ENCODE measurements around the gene FOXO1. TPM values are rescaled to one million over a fixed set of nuclear protein-coding genes. Genes with fewer than 3 reads are reported as not detected.
A peak's percentile ranks its signal among the peaks of the same experiment; 100 is the strongest.

The FOXO1 gene
- total RNA-seq, 1 donor from 2014 or later, result 31.7 TPM

- H3K27me3 Mint-ChIP-seq (ENCODE audit: low read depth), result no peaks in the 10 kb centered on the region
- peaks cover 14% of the 10 kb centered on the region for H3K4me1 Mint-ChIP-seq
- peaks cover 5% of the 10 kb centered on the region for H3K9me3 Mint-ChIP-seq
- H3K4me3 Mint-ChIP-seq, result no peak overlapping the region
- H3K27ac Mint-ChIP-seq, result no peak overlapping the region
- DNase-seq (ENCODE audit: low spot score in 2 of 2, unreplicated experiment in 2 of 2), result no peak
- no peak for TF ChIP-seq CTCF (IDR thresholded peaks at IDR 0.05; ENCODE audit: unreplicated experiment)
- H3K36me3 Mint-ChIP-seq, result peaks cover 8% of the 10 kb centered on the region
Measured at GRCh38 chr13:40631605-40632004, 34.8 kb downstream of the FOXO1 start.

- Mint-ChIP-seq H3K27ac (peak overlapping the region; percentile 71), H3K4me1 (peaks cover 11% of the 10 kb centered on the region), H3K27me3 (ENCODE audit: low read depth) (no peaks in the 10 kb centered on the region), H3K9me3 (peaks cover 5% of the 10 kb centered on the region), H3K36me3 (peaks cover 8% of the 10 kb centered on the region), H3K4me3 (no peak overlapping the region)
- no peak for TF ChIP-seq CTCF (IDR thresholded peaks at IDR 0.05; ENCODE audit: unreplicated experiment)
- no peak for DNase-seq (ENCODE audit: low spot score in 2 of 2, unreplicated experiment in 2 of 2)
Measured at GRCh38 chr13:40629678-40630384, 36.6 kb downstream of the FOXO1 start.

GRCh38 chr13:40626977-40627376 is 39.5 kb downstream of the FOXO1 start:
- no peak for DNase-seq (ENCODE audit: low spot score in 2 of 2, unreplicated experiment in 2 of 2)
- Mint-ChIP-seq H3K27me3 (ENCODE audit: low read depth) (no peaks in the 10 kb centered on the region), H3K36me3 (peaks cover 9% of the 10 kb centered on the region), H3K9me3 (peaks cover 5% of the 10 kb centered on the region), H3K4me1 (peaks cover 31% of the 10 kb centered on the region), H3K4me3 (no peak overlapping the region), H3K27ac (peak overlapping the region; percentile 36)
- TF ChIP-seq CTCF (IDR thresholded peaks at IDR 0.05; ENCODE audit: unreplicated experiment), result no peak

GRCh38 chr13:40626561-40626960 is 39.9 kb downstream of the FOXO1 start:
- no peak for TF ChIP-seq CTCF (IDR thresholded peaks at IDR 0.05; ENCODE audit: unreplicated experiment)
- Mint-ChIP-seq H3K9me3 (peaks cover 3% of the 10 kb centered on the region), H3K4me3 (no peak overlapping the region), H3K36me3 (peaks cover 8% of the 10 kb centered on the region), H3K27me3 (ENCODE audit: low read depth) (no peaks in the 10 kb centered on the region), H3K4me1 (peaks cover 33% of the 10 kb centered on the region), H3K27ac (no peak overlapping the region)
- DNase-seq (ENCODE audit: low spot score in 2 of 2, unreplicated experiment in 2 of 2), result no peak

GRCh38 chr13:40624986-40625385 is 41.5 kb downstream of the FOXO1 start:
- DNase-seq (ENCODE audit: low spot score in 2 of 2, unreplicated experiment in 2 of 2), result no peak
- Mint-ChIP-seq H3K36me3 (peaks cover 5% of the 10 kb centered on the region), H3K27me3 (ENCODE audit: low read depth) (no peaks in the 10 kb centered on the region), H3K4me3 (no peak overlapping the region), H3K9me3 (no peaks in the 10 kb centered on the region), H3K27ac (peak overlapping the region; percentile 76), H3K4me1 (peaks cover 33% of the 10 kb centered on the region)
- TF ChIP-seq CTCF (IDR thresholded peaks at IDR 0.05; ENCODE audit: unreplicated experiment), result no peak
